Measurements from ENCODE around the gene OR2V1. TPM values are rescaled to one million over a fixed set of nuclear protein-coding genes. Genes with fewer than 3 reads are reported as not detected.
"Not testable (repeated sequence)": the region's sequence is repeated elsewhere in the genome, so short reads cannot be mapped to it uniquely, and the experiment has no call there.

OR2V1 gene
- total RNA-seq, 1 donor from 2014 or later: not detected

DNA sequence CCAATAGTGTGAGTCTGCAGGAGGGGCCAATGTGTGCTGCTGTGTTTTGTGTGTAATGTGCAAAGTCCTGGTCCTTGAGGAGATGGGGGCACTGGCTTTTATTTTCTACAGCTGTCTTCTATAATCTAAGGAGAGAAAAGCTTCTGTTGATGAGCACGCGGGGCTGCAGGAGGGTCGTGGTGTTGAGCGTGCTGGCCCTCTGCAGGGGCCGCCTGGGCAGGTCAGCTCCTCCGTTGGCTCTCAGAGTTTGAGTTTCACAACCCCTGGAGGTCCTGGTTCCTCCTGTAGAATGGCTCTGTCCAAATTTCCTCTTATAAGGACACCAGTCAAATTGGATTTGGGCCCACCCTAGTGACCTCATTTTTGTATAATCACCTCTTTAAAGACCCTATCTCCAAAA is 12.6 kb downstream of the OR2V1 start:
- DNase-seq (ENCODE audit: low read depth): no peak
- TF ChIP-seq, protein P1, sequence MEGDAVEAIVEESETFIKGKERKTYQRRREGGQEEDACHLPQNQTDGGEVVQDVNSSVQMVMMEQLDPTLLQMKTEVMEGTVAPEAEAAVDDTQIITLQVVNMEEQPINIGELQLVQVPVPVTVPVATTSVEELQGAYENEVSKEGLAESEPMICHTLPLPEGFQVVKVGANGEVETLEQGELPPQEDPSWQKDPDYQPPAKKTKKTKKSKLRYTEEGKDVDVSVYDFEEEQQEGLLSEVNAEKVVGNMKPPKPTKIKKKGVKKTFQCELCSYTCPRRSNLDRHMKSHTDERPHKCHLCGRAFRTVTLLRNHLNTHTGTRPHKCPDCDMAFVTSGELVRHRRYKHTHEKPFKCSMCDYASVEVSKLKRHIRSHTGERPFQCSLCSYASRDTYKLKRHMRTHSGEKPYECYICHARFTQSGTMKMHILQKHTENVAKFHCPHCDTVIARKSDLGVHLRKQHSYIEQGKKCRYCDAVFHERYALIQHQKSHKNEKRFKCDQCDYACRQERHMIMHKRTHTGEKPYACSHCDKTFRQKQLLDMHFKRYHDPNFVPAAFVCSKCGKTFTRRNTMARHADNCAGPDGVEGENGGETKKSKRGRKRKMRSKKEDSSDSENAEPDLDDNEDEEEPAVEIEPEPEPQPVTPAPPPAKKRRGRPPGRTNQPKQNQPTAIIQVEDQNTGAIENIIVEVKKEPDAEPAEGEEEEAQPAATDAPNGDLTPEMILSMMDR (IDR thresholded peaks at IDR 0.05; ENCODE audit: insufficient read depth, low read length, poor library complexity, severe bottlenecking): no peak
- no peak overlapping the region for H3K4me3 ChIP-seq (ENCODE audit: low read depth, low read length)
- peaks cover 6% of the 10 kb centered on the region for H3K27me3 ChIP-seq (ENCODE audit: control insufficient read depth, insufficient read depth, low read length)
- no peaks in the 10 kb centered on the region for H3K36me3 ChIP-seq (ENCODE audit: control insufficient read depth, insufficient read depth, low read length)

DNA sequence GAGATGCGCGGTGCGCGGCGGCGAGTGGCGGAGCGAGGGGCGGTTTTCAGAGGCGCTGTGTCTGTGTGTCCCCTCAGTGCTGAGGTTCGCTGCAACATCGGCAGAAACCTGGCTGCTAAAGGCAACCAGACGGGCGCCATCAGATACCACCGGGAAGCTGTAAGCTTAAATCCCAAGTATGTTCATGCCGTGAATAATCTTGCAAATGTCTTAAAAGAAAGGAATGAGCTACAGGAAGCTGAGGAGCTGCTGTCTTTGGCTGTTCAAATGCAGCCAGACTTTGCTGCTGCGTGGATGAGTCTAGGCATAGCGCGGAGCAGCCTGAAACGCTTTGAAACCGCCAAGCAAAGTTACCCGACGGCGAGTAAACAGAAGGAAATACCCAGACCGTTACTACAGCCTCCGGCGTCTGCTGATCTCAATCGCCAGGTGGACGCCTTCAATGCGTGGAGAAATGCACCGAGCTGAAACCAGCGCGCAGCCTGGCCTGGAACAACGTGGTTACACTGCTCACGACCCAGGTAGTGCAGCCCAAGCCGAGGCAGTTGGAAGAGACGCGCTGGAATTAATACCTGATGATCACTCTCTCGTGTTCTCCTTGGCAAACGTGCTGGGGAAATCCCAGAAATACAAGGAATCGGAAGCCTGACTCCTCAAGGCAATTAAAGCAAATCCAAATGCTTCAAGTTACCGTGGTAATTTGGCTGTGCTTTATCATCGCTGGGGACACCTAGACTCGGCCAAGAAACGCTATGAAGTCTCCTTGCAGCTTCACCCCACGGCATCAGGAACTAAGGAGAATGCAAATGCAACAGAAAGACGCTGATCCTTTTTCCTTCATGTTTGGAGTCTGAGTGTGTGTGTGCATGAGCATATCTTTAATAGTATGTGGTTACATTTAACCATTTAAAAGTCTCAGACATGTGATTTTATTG is 15.9 kb downstream of the OR2V1 start:
- Histone ChIP-seq H3K4me3 (ENCODE audit: low read depth, low read length) (peak overlapping the region; percentile 25), H3K36me3 (ENCODE audit: control insufficient read depth, insufficient read depth, low read length) (no peaks in the 10 kb centered on the region), H3K27me3 (ENCODE audit: control insufficient read depth, insufficient read depth, low read length) (peaks cover 6% of the 10 kb centered on the region)
- DNase-seq (ENCODE audit: low read depth): peak; percentile 63
- TF ChIP-seq, protein P1 (IDR thresholded peaks at IDR 0.05; ENCODE audit: insufficient read depth, low read length, poor library complexity, severe bottlenecking): no peak

DNA sequence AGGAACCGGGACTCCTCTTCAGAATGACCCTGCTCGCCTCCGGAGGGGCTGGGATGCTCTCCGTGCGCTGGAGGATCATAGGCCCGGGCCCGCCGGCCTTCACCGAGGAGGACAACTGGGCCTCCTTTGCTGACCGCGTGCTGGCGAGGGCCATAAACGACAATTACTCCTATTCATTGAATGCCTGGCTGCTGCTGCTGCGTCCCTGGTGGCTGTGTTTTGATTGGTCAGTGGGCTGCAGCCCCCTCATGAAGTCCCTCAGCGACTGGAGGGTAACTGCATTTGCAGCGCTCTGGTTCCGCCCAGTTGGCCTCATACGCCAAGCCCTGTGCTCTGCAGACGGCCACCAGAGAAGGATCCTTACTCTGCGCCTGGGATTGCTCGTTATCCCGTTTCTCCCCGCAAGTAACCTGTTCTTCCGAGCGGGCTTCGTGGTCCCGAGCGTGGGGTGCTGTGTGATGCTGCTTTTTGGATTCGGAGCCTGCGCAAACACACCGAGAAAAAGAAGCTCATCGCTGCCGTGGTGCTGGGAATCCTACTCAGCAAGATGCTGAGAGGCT is 16.6 kb downstream of the OR2V1 start:
- DNase-seq (ENCODE audit: low read depth): no peak
- TF ChIP-seq, protein P1 (IDR thresholded peaks at IDR 0.05; ENCODE audit: insufficient read depth, low read length, poor library complexity, severe bottlenecking): no peak
- peak overlapping the region; percentile 25 for H3K4me3 ChIP-seq (ENCODE audit: low read depth, low read length)
- H3K36me3 ChIP-seq (ENCODE audit: control insufficient read depth, insufficient read depth, low read length): no peaks in the 10 kb centered on the region
- peaks cover 6% of the 10 kb centered on the region for H3K27me3 ChIP-seq (ENCODE audit: control insufficient read depth, insufficient read depth, low read length)

DNA sequence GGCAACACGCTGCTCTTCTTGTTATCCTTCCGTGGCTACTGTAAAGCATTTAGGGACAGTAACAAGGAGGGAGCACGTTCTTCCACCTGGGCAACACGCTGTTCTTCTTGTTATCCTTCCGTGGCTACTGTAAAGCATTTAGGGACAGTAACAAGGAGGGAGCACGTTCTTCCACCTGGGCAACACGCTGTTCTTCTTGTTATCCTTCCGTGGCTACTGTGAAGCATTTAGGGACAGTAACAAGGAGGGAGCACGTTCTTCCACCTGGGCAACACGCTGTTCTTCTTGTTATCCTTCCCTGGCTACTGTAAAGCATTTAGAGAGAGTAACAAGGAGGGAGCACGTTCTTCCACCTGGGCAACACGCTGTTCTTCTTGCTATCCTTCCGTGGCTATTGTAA is 17.4 kb downstream of the OR2V1 start:
- H3K36me3 ChIP-seq (ENCODE audit: control insufficient read depth, insufficient read depth, low read length); H3K4me3 ChIP-seq (ENCODE audit: low read depth, low read length); H3K27me3 ChIP-seq (ENCODE audit: control insufficient read depth, insufficient read depth, low read length); DNase-seq (ENCODE audit: low read depth): not testable (repeated sequence)

DNA sequence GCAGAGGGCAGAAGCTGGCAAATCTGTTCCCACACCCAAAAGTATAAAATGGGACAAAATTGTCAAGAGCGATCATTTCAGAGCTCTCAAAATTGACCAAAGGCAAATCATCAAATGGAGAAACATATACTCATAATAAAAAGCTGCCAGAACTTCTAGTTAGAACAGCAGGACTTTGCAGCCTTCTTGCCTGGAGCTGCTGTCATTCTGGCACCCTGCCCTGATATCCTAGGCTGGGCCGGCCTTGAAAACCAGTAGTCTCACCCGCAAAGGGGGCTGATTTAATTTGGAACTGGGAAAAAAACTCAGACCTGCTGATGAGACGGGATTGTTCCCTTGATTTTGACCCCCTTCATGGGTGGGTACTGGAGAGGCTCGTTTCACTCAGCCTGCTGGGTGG is 18.5 kb downstream of the OR2V1 start:
- Histone ChIP-seq H3K36me3 (ENCODE audit: control insufficient read depth, insufficient read depth, low read length) (no peaks in the 10 kb centered on the region), H3K27me3 (ENCODE audit: control insufficient read depth, insufficient read depth, low read length) (peaks cover 6% of the 10 kb centered on the region), H3K4me3 (ENCODE audit: low read depth, low read length) (no peak overlapping the region)
- TF ChIP-seq, protein P1 (IDR thresholded peaks at IDR 0.05; ENCODE audit: insufficient read depth, low read length, poor library complexity, severe bottlenecking): no peak
- no peak for DNase-seq (ENCODE audit: low read depth)

DNA sequence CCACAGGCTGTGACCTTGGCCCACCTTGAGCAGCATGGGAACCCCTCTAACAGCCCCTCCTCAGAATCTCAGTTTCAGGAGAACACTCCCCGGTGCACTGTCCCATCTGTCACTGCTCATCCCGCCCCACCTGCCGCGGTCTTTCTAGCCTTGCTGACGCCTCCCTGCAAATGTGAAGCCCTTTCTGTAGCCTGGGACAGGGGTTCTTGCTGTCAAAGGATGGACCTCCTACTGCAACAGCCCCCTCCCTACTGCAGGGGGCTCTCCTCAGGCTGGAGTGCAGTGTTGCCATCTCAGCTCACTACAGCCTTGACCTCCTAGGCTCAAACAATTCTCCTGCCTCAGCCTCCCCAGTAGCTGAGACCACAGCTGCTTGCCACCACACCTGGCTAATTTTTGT is 20.0 kb downstream of the OR2V1 start:
- Histone ChIP-seq H3K27me3 (ENCODE audit: control insufficient read depth, insufficient read depth, low read length) (peaks cover 6% of the 10 kb centered on the region), H3K4me3 (ENCODE audit: low read depth, low read length) (no peak overlapping the region), H3K36me3 (ENCODE audit: control insufficient read depth, insufficient read depth, low read length) (no peaks in the 10 kb centered on the region)
- DNase-seq (ENCODE audit: low read depth): no peak
- TF ChIP-seq, protein P1 (IDR thresholded peaks at IDR 0.05; ENCODE audit: insufficient read depth, low read length, poor library complexity, severe bottlenecking): no peak

Measured in kidney epithelial cell (primary cell).